ENCODE measurements around the gene COX4I2. TPM values are rescaled to one million over a fixed set of nuclear protein-coding genes. Genes with fewer than 3 reads are reported as not detected.

Gene COX4I2
- not detected in 5 replicates for total RNA-seq (2022; extraction: Qiagen RNA extraction)

GRCh38 chr20:31637660-31638059, at the start of gene COX4I2:
Gene COX4I2 (plus strand): TSS chr20:31637912. CDS start chr20:31639018, 1,106 bp downstream.

GRCh38 chr20:31605031-31605901, 32.4 kb upstream of the COX4I2 start, which contains the start of gene ID1:
Gene ID1 (plus strand): TSS chr20:31605289. CDS start chr20:31605388, 99 bp downstream.

Other genes starting within 250 kb of the COX4I2 start
- gene DEFB119, start 247.3 kb upstream of the COX4I2 start, total RNA-seq (2022; extraction: Qiagen RNA extraction): not detected in 5 replicates
- not detected in 5 replicates for gene DEFB121, start 231.7 kb upstream of the COX4I2 start, total RNA-seq (2022; extraction: Qiagen RNA extraction)
- not detected in 5 replicates for gene DEFB123, start 197.3 kb upstream of the COX4I2 start, total RNA-seq (2022; extraction: Qiagen RNA extraction)
- 0.42 TPM in 1 of 5 replicates, not detected in the others for gene DEFB124, start 162.8 kb upstream of the COX4I2 start, total RNA-seq (2022; extraction: Qiagen RNA extraction)
- 0.59 to 1.3 TPM (median 0.90 TPM) in 5 replicates for gene REM1, start 162.6 kb upstream of the COX4I2 start, total RNA-seq (2022; extraction: Qiagen RNA extraction)
- 201 to 260 TPM (median 245 TPM) in 5 replicates for gene HM13, start 123.5 kb upstream of the COX4I2 start, total RNA-seq (2022; extraction: Qiagen RNA extraction)
- gene ID1, start 32.6 kb upstream of the COX4I2 start, total RNA-seq (2022; extraction: Qiagen RNA extraction): 331 to 548 TPM (median 489 TPM) in 5 replicates
- gene BCL2L1, start 85.0 kb downstream of the COX4I2 start, total RNA-seq (2022; extraction: Qiagen RNA extraction): 289 to 327 TPM (median 306 TPM) in 5 replicates
- 95.0 to 121 TPM (median 100 TPM) in 5 replicates for gene TPX2, start 101.4 kb downstream of the COX4I2 start, total RNA-seq (2022; extraction: Qiagen RNA extraction)
- gene MYLK2, start 181.4 kb downstream of the COX4I2 start, total RNA-seq (2022; extraction: Qiagen RNA extraction): 0.35 to 0.84 TPM (median 0.45 TPM) in 5 replicates
- gene FOXS1, start 207.7 kb downstream of the COX4I2 start, total RNA-seq (2022; extraction: Qiagen RNA extraction): 0.21 to 0.53 TPM (median 0.30 TPM) in 5 replicates
- gene DUSP15, start 232.6 kb downstream of the COX4I2 start, total RNA-seq (2022; extraction: Qiagen RNA extraction): 0.75 to 1.1 TPM (median 0.94 TPM) in 5 replicates
- gene TTLL9, start 232.7 kb downstream of the COX4I2 start, total RNA-seq (2022; extraction: Qiagen RNA extraction): 0.03 to 0.12 TPM in 2 of 5 replicates, not detected in the others